Measurements from ENCODE around the gene PBX1.

GRCh38 chr1:164801791-164802502 is 243.0 kb downstream of the PBX1 start:
- TF ChIP-seq CTCF (IDR thresholded peaks at IDR 0.05) (no peak), POLR2A (IDR thresholded peaks at IDR 0.05) (no peak)

Data from sigmoid colon (tissue), 3 donors.